Superior temporal gyrus (tissue), 1 donor: ENCODE measurements around the gene P3H3.

ENCODE experiments used
- DNase-seq: peaks from one replicate; pipeline ENCODE4 v3.0.0-alpha.2; 2016; ENCODE audit errors: extremely low spot score

The P3H3 gene

GRCh38 chr12:6807170-6807569, 21.0 kb upstream of the P3H3 start:
- no peak for DNase-seq

DNA sequence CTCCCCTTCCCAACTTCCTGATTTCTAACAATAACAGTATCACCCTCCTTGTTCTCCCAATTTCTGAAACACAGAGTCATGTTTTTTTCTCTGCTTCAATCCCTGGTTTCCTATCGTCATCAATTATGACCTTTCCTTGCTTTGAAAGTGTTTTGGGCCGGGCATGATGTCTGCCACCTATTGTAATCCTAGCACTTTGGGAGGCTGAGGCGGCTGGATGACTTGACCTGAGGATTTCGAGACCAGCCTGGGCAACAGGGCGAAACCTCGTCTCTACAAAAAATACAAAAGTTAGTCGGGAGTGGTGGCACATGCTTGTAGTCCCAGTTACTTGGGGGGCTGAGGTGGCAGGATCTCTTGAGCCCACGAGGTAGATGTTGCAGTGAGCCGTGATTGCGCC, 19.2 kb upstream of the P3H3 start:
- no peak for DNase-seq

- DNase-seq, result no peak
These were observed 17.4 kb upstream of the P3H3 start for GRCh38 chr12:6810758-6811157.

GRCh38 chr12:6813363-6813762, 14.8 kb upstream of the P3H3 start:
- no peak for DNase-seq

- no peak for DNase-seq
These were observed 11.6 kb upstream of the P3H3 start for GRCh38 chr12:6816598-6816997.

DNA sequence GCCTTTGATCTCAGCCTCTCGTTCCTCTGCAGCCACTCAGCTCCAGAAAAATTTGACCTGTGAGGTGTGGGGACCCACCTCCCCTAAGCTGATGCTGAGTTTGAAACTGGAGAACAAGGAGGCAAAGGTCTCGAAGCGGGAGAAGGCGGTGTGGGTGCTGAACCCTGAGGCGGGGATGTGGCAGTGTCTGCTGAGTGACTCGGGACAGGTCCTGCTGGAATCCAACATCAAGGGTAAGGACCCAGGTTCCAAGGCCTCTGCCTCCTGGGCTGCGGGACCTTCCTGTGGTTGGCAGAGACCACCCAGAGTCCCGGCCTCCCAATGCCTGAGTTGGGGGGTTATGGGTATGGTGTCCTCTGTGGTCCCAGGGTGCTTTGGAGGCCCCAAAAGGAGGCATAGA, 11.1 kb upstream of the P3H3 start:
- DNase-seq, result no peak

GRCh38 chr12:6817662-6818157, 10.5 kb upstream of the P3H3 start:
- no peak for DNase-seq

DNA sequence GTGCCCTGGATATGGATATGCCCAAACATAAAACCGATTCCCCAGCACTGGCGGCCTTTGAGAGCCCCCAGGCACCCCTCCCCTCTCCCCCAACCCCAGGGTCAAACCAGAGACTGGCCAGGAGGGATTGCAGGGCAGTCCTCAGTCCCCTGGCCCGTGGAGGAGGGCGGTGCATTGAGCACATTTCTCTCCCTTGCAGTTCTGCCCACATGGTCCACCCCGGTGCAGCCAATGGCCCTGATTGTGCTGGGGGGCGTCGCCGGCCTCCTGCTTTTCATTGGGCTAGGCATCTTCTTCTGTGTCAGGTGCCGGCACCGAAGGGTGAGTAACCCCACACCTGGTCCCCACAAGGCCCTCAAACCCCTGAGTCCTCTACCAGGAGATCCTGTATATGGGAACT, 10.0 kb upstream of the P3H3 start:
- DNase-seq, result no peak

- DNase-seq, result no peak
These were observed 9.6 kb upstream of the P3H3 start for GRCh38 chr12:6818645-6819044.

- no peak for DNase-seq
These were observed 8.8 kb upstream of the P3H3 start for GRCh38 chr12:6819106-6820030.

DNA sequence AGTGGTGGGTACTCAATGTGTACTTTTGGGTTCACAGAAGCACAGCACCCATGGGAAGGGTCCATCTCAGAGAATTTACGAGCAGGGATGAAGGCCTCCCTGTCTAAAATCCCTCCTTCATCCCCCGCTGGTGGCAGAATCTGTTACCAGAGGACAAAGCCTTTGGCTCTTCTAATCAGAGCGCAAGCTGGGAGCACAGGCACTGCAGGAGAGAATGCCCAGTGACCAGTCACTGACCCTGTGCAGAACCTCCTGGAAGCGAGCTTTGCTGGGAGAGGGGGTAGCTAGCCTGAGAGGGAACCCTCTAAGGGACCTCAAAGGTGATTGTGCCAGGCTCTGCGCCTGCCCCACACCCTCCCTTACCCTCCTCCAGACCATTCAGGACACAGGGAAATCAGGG, 8.0 kb upstream of the P3H3 start:
- no peak for DNase-seq

DNA sequence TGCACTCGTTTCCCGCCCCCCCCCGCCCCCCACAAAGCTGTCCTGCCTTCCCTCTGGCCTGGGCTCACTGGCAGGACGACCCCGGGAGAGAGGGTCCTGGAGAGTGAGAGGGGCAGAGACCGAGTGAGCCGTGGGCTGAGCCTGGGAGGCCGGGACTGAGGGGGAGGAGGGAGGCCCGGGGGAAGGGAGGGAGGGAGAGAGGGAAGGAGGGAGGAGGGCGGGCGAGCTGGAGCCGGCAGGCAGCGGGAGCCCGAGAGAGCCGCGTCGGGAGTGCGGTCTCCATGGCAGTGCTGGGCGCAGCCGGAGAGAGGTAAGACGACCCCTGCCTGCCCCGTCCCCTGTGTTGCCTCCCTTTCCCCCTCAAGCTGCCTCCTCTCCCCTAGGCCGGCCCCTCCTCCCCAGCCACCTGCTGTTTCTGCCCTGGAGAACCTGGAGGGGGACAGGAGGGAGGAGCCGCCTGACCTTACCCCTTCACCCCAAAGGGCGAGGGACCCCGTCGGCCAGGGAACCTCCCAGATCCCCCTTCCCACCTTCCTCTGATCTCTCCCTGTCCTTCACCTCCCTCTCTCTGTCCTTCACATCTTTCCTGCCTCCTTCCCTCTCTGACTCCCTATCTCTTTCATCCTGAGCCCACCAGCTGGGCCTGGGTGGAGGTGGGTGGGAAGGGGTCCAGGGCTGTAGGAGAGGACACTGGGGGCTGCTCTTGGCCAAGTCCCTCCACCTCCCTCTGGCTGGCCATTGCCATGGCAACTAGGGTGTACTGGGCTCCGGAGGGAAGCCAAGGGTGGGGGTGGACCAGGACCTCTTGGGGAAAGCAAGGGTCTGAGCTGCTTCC, 6.4 kb upstream of the P3H3 start, which contains the start of gene GPR162:
Gene GPR162 (plus strand): TSS at position 231 of the 835 bp plus-strand sequence. CDS start 2,078 bp downstream, outside the sequence.
- DNase-seq, result peak; percentile 14

DNA sequence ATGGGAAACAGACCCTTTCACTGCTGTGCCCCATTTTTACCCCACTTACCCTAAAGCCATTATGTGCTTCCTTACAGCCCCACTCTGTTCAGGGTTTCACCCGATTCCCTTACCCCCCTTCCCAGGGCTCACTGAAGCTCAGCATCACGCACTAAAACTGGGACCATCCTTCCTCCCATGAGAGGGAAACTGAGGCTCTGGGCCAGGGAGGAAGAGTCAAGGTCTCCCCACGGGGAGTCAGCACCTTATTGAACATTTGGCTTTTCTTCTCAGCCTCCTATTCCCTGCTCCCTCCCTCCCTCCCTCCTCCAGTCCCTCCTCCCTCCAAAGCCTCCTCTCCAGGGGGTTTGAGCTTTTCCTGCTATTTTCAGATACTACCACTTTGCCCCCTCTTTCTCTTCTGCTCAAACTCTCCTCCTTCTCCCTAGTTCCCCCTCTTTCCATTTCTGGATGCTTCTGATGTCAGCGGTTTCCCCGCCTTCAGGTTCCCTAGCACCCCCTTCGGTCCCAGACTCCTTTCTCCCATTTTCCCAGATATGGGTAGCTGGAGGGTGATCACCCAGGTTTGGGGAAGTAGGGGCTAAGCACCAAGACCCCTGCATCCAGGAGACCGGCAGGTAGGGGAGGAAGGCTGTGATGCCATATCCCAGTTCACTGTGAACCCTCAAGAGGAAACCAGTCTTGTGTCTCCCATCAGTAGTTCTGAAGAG, 5.6 kb upstream of the P3H3 start:
- DNase-seq, result peak; percentile 23

GRCh38 chr12:6823182-6824084, 4.8 kb upstream of the P3H3 start:
- no peak for DNase-seq

- peak; percentile 21 for DNase-seq
These were observed 4.0 kb upstream of the P3H3 start for GRCh38 chr12:6824085-6824775.

DNA sequence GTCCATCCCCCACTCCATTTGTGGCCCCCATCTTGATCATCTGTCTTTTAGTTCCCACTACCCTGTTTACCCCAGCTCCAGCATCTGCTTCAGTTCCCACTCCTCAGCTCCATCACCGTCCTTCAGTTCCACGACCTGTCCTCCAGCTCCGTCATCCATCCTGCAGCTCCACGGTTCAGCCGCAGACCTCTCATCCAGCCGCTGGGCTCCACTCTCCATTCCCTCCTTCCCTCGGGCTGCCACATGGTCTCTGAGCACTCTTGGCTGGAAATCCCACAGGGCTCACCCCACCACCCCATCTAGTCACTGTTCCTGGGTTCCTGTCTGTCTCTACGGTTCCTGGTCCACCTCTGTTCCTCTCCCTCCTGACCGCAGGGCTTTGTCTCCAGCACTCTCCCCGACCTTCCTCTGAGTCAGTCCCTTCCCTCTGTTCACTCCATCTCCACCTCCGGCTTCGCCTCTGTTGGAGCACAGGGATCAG, 3.3 kb upstream of the P3H3 start:
- DNase-seq, result peak; percentile 23

- peak; percentile 92 for DNase-seq
These were observed 2.6 kb upstream of the P3H3 start for GRCh38 chr12:6825398-6826124.

DNA sequence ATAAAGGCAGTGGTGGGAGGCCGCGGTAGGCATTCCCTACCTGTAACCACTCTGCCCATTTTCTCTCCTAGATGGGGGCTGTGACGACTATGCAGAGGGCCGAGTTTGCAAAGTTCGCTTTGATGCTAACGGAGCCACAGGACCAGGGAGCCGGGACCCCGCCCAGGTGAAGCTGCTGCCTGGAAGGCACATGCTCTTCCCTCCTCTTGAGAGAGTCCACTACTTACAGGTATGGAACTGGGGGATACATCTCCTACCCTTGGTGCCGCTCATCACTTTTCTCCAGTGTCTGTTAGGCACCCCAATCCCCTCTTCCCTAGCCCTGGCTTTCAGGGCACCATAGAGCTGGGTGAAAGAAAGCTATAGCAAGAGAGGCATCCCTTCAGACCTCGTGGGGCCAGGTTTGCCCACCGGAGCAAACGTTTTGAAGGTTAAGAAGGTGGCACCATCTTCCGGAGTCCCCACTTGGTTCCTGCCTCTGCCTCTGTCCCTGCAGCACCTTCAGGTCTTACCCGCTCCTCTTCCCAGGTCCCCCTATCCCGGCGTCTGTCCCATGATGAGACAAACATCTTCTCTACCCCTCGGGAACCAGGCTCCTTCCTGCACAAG, 2.0 kb upstream of the P3H3 start:
- no peak for DNase-seq
